HG03025 (cell line): Measurements from ENCODE around the gene CUX1.
"Not testable (repeated sequence)": the region's sequence is repeated elsewhere in the genome, so short reads cannot be mapped to it uniquely, and the experiment has no call there.

Experiments
- ATAC-seq: cut with Tn5 transposase; IDR thresholded peaks from one replicate; pipeline ENCODE4 v1.9.1; 2021; ENCODE audit warnings: mild to moderate bottlenecking, moderate library complexity; ENCODE audit not compliant: unreplicated experiment, low FRiP score

The CUX1 gene

GRCh38 chr7:101846800-101847538, 29.5 kb downstream of the CUX1 start:
- ATAC-seq = no peak

- no peak for ATAC-seq
Measured at GRCh38 chr7:101848208-101848951, 31.0 kb downstream of the CUX1 start.

GRCh38 chr7:101849314-101849713, 31.9 kb downstream of the CUX1 start:
- ATAC-seq = not testable (repeated sequence)

- ATAC-seq = not testable (repeated sequence)
Measured at GRCh38 chr7:101852364-101852763, 34.9 kb downstream of the CUX1 start.

GRCh38 chr7:101853684-101854083, 36.3 kb downstream of the CUX1 start:
- ATAC-seq = no peak

- no peak for ATAC-seq
Measured at GRCh38 chr7:101854084-101854865, 36.8 kb downstream of the CUX1 start.

GRCh38 chr7:101856473-101857357, 39.3 kb downstream of the CUX1 start:
- ATAC-seq = peak; percentile 93

GRCh38 chr7:101857358-101857811, 40.0 kb downstream of the CUX1 start:
- no peak for ATAC-seq

- ATAC-seq = no peak
Measured at GRCh38 chr7:101858437-101859385, 41.3 kb downstream of the CUX1 start.

GRCh38 chr7:101859411-101860106, 42.1 kb downstream of the CUX1 start:
- no peak for ATAC-seq

GRCh38 chr7:101860316-101861217, 43.1 kb downstream of the CUX1 start:
- ATAC-seq = no peak

- no peak for ATAC-seq
Measured at GRCh38 chr7:101861218-101861775, 43.9 kb downstream of the CUX1 start.

- no peak for ATAC-seq
Measured at GRCh38 chr7:101862280-101863220, 45.1 kb downstream of the CUX1 start.

GRCh38 chr7:101863598-101863997, 46.2 kb downstream of the CUX1 start:
- no peak for ATAC-seq

GRCh38 chr7:101864039-101864438, 46.6 kb downstream of the CUX1 start:
- ATAC-seq = no peak

- no peak for ATAC-seq
Measured at GRCh38 chr7:101865031-101865430, 47.6 kb downstream of the CUX1 start.
